Prostate gland (tissue), 2 donors: Measurements from ENCODE around the gene JPH3.

Experiments
- CTCF ChIP-seq, 4 experiments: fragments of 200-600 bp in 2 of 4; fragments of 450-650 bp in 2 of 4; sonication (generic) in 2 of 4; IDR thresholded peaks; 1 replicate in 3 of 4; 2 replicates in 1 of 4; pipeline ENCODE4 v1.5.1; 2016 to 2019; ENCODE audit warnings: antibody characterized with exemption in 4 of 4, mild to moderate bottlenecking in 2 of 4, moderate library complexity in 2 of 4
- POLR2A ChIP-seq: fragments of 450-650 bp; IDR thresholded peaks from one replicate; pipeline ENCODE4 v1.6.1; 2016; ENCODE audit warnings: antibody characterized with exemption, mild to moderate bottlenecking
- POLR2AphosphoS5 ChIP-seq: sonication (generic); formaldehyde crosslinking; IDR thresholded peaks from one replicate; pipeline ENCODE4 v1.6.1; 2017; ENCODE audit warnings: antibody characterized with exemption

- TF ChIP-seq POLR2AphosphoS5 (no peak), CTCF (IDR thresholded peaks at IDR 0.05) (no peak), POLR2A (no peak)
These were observed 98.2 kb downstream of the JPH3 start for GRCh38 chr16:87700406-87701077.
